Stomach (tissue), 9 donors: ENCODE data around the gene PTPN14. TPM values are rescaled to one million over a fixed set of nuclear protein-coding genes. Genes with fewer than 3 reads are reported as not detected.

ENCODE experiments used
- DNase-seq, 2 donors: peaks; one replicate each; pipeline versions ENCODE4 v3.0.0 to v3.0.0-alpha.2; 2013 to 2019
- H3K27ac ChIP-seq, 5 donors: fragments of 200-600 bp in 4 of 5; sonication (generic) in 4 of 5; one replicate each; pipeline ENCODE4 v1.5.1; 2013 to 2019; ENCODE audit warnings: mild to moderate bottlenecking in 1 of 5, moderate library complexity in 1 of 5
- H3K27me3 ChIP-seq, 3 donors: fragments of 200-600 bp; sonication (generic); one replicate each; pipeline ENCODE4 v1.5.1; 2017 to 2019; ENCODE audit warnings: mixed run types in 1 of 3
- H3K36me3 ChIP-seq, 4 donors: fragments of 200-600 bp; sonication (generic); 1 replicate in 3 of 4; 2 replicates in 1 of 4; pipeline ENCODE4 v1.5.1; 2016 to 2019
- H3K4me1 ChIP-seq, 4 donors: fragments of 200-600 bp; sonication (generic); one replicate each; pipeline ENCODE4 v1.5.1; 2016 to 2019
- H3K4me3 ChIP-seq, 4 donors: fragments of 200-600 bp; sonication (generic) in 3 of 4; one replicate each; pipeline ENCODE4 v1.5.1; 2016 to 2019; ENCODE audit warnings: mild to moderate bottlenecking in 1 of 4
- H3K9me3 ChIP-seq, 4 donors: fragments of 200-600 bp; sonication (generic); one replicate each; pipeline ENCODE4 v1.5.1; 2016 to 2019
- CTCF ChIP-seq, 7 experiments: fragments of 450-650 bp in 4 of 7; fragments of 200-600 bp in 3 of 7; sonication (generic) in 3 of 7; IDR thresholded peaks; one replicate each; pipeline ENCODE4 v1.5.1; 2016 to 2019; ENCODE audit warnings: antibody characterized with exemption in 7 of 7, control low read depth in 2 of 7, mild to moderate bottlenecking in 1 of 7
- EP300 ChIP-seq: sonication (generic); formaldehyde crosslinking; IDR thresholded peaks from one replicate; pipeline ENCODE4 v1.6.1; 2017; ENCODE audit warnings: antibody characterized with exemption
- POLR2A ChIP-seq, 4 donors: fragments of 450-650 bp; IDR thresholded peaks; one replicate each; pipeline ENCODE4 v1.6.1; 2016; ENCODE audit warnings: antibody characterized with exemption in 4 of 4, control low read depth in 2 of 4, mild to moderate bottlenecking in 1 of 4, moderate library complexity in 1 of 4
- POLR2AphosphoS5 ChIP-seq, 3 donors: sonication (generic); formaldehyde crosslinking; IDR thresholded peaks; one replicate each; pipeline ENCODE4 v1.6.1; 2016; ENCODE audit warnings: antibody characterized with exemption in 3 of 3
- WGBS, 5 donors: extraction: QIAGEN DNeasy Blood & Tissue Kit in 3 of 5; methylation state at CpG; one replicate each; pipeline versions ENCODE4 v1.1.5 to v1.1.7; 2013 to 2018; 5-methylcytosine and 5-hydroxymethylcytosine counted together
- intact Hi-C: fragments of 100-400 bp; cut with DNase I; formaldehyde crosslinking; loops from one replicate; pipeline ENCODE4 v1.15.1; 2023; ENCODE audit warnings: low total_unique reads
- polyA plus RNA-seq, 3 donors: library from polyadenylated mRNA; stranded (reverse); fragments of 200-250 nt; gene quantifications; one replicate each; pipeline ENCODE4 v1.2.3, GENCODE V29; 2013
- total RNA-seq, 5 donors: library from RNA; depleted of rRNA; stranded (reverse); fragments of >200 nt; gene quantifications; one replicate each; pipeline versions ENCODE4 v1.1.0 to v1.2.3, GENCODE V29; 2014 to 2016
- donor health status: healthy with polysubstance abuse.
- donor health status: Bipolar disorder and iron deficiency.
- donor health status: healthy.

PTPN14 gene
- total and polyA plus RNA-seq, 8 donors: 1.7 to 44.6 (median 9.8) TPM

- peak overlapping the region; percentile 11 to 61 (median 60) for H3K27ac ChIP-seq
- H3K4me1 ChIP-seq: peaks cover 19 to 27% (median 24%) of the 10 kb centered on the region in 4 donors
- H3K36me3 ChIP-seq: peaks cover 0 to 19% (median 12%) of the 10 kb centered on the region in 4 donors
- no peaks in the 10 kb centered on the region for H3K27me3 ChIP-seq
- intact Hi-C loops: loop anchor here (5.0 kb wide), 2 partner anchors 67 to 258 kb away; no protein-coding TSS in a partner anchor
- no peak overlapping the region for H3K4me3 ChIP-seq
- WGBS, 5 donors: 61 to 83% (median 67%) methylated on average over 18 to 20 of the region's 20 CpGs
- DNase-seq: peak; percentile 69 to 70
- peak in 1 of 3 donors; percentile 42 for TF ChIP-seq POLR2AphosphoS5 (IDR thresholded peaks at IDR 0.05)
- no peak for TF ChIP-seq EP300
- no peaks in the 10 kb centered on the region for H3K9me3 ChIP-seq
These were observed 221.8 kb downstream of the PTPN14 start for GRCh38 chr1:214329470-214330220.

GRCh38 chr1:214328770-214329469 lies 222.5 kb downstream of the PTPN14 start:
- H3K27me3 ChIP-seq: no peaks in the 10 kb centered on the region
- peaks cover 0 to 13% (median 5%) of the 10 kb centered on the region in 4 donors for H3K36me3 ChIP-seq
- no peaks in the 10 kb centered on the region for H3K9me3 ChIP-seq
- H3K4me3 ChIP-seq: no peak overlapping the region
- intact Hi-C loops: no loop called here
- peak in 5 of 7 experiments; percentile 62 to 96 (median 86) for TF ChIP-seq CTCF (IDR thresholded peaks at IDR 0.05)
- TF ChIP-seq EP300: no peak
- peak in 1 of 3 donors; percentile 65 for TF ChIP-seq POLR2AphosphoS5 (IDR thresholded peaks at IDR 0.05)
- no peak for TF ChIP-seq POLR2A (IDR thresholded peaks at IDR 0.05)
- DNase-seq: peak; percentile 89 to 93
- peak overlapping the region in 4 of 5 donors; percentile 44 to 61 (median 60) for H3K27ac ChIP-seq
- 44 to 62% (median 52%) methylated on average over 9 to 11 of the region's 11 CpGs for WGBS, 5 donors
- peaks cover 19 to 27% (median 24%) of the 10 kb centered on the region in 4 donors for H3K4me1 ChIP-seq

GRCh38 chr1:214327514-214327913 lies 223.9 kb downstream of the PTPN14 start:
- peaks cover 11 to 20% (median 18%) of the 10 kb centered on the region in 4 donors for H3K4me1 ChIP-seq
- no peaks in the 10 kb centered on the region for H3K27me3 ChIP-seq
- intact Hi-C loops: no loop called here
- WGBS, 5 donors: 32 to 65% (median 41%) methylated on average over 1 of the region's 1 CpG
- TF ChIP-seq POLR2A (IDR thresholded peaks at IDR 0.05) (no peak), CTCF (IDR thresholded peaks at IDR 0.05) (no peak), EP300 (no peak), POLR2AphosphoS5 (IDR thresholded peaks at IDR 0.05) (no peak)
- no peak overlapping the region for H3K27ac ChIP-seq
- no peaks in the 10 kb centered on the region for H3K9me3 ChIP-seq
- no peak overlapping the region for H3K4me3 ChIP-seq
- peaks cover 0 to 13% (median 4%) of the 10 kb centered on the region in 4 donors for H3K36me3 ChIP-seq
- peak in 1 of 2 donors; percentile 15 for DNase-seq

- DNase-seq: peak in 1 of 2 donors; percentile 33
- WGBS, 5 donors: 74 to 81% (median 77%) methylated on average over 5 of the region's 5 CpGs
- Histone ChIP-seq H3K36me3 (peaks cover 0 to 15% (median 8%) of the 10 kb centered on the region in 4 donors), H3K9me3 (no peaks in the 10 kb centered on the region), H3K27me3 (no peaks in the 10 kb centered on the region), H3K27ac (no peak overlapping the region), H3K4me1 (peaks cover 11 to 20% (median 18%) of the 10 kb centered on the region in 4 donors), H3K4me3 (no peak overlapping the region)
- no peak for TF ChIP-seq POLR2AphosphoS5 (IDR thresholded peaks at IDR 0.05)
- TF ChIP-seq EP300: no peak
- no peak for TF ChIP-seq POLR2A (IDR thresholded peaks at IDR 0.05)
- no peak for TF ChIP-seq CTCF (IDR thresholded peaks at IDR 0.05)
- intact Hi-C loops: no loop called here
These were observed 225.0 kb downstream of the PTPN14 start for GRCh38 chr1:214326406-214326805.
